GM19043 (cell line): ENCODE data around the gene TTC17.
"Not testable (repeated sequence)": the region's sequence is repeated elsewhere in the genome, so short reads cannot be mapped to it uniquely, and the experiment has no call there.

Experiments used
- ATAC-seq: cut with Tn5 transposase; IDR thresholded peaks from one replicate; pipeline ENCODE4 v1.9.1; 2021; ENCODE audit warnings: low read depth; ENCODE audit not compliant: unreplicated experiment

TTC17 gene

GRCh38 chr11:43440486-43440885, 81.8 kb downstream of the TTC17 start:
- ATAC-seq, result no peak

- no peak for ATAC-seq
Observed at GRCh38 chr11:43443811-43444210, 85.1 kb downstream of the TTC17 start.

- ATAC-seq, result no peak
Observed at GRCh38 chr11:43447151-43447550, 88.4 kb downstream of the TTC17 start.

- ATAC-seq, result no peak
Observed at GRCh38 chr11:43458486-43458885, 99.8 kb downstream of the TTC17 start.

GRCh38 chr11:43459246-43459645, 100.5 kb downstream of the TTC17 start:
- no peak for ATAC-seq

GRCh38 chr11:43462359-43462758, 103.6 kb downstream of the TTC17 start:
- ATAC-seq, result no peak

GRCh38 chr11:43467958-43468357, 109.2 kb downstream of the TTC17 start:
- ATAC-seq, result no peak

- ATAC-seq, result not testable (repeated sequence)
Observed at GRCh38 chr11:43477491-43477890, 118.8 kb downstream of the TTC17 start.

GRCh38 chr11:43486141-43486540, 127.4 kb downstream of the TTC17 start:
- no peak for ATAC-seq

GRCh38 chr11:43489869-43490465, 131.2 kb downstream of the TTC17 start:
- ATAC-seq, result no peak

- no peak for ATAC-seq
Observed at GRCh38 chr11:43492701-43493100, 134.0 kb downstream of the TTC17 start.

- ATAC-seq, result no peak
Observed at GRCh38 chr11:43493431-43493830, 134.7 kb downstream of the TTC17 start.

- ATAC-seq, result no peak
Observed at GRCh38 chr11:43497144-43497543, 138.4 kb downstream of the TTC17 start.

- ATAC-seq, result no peak
Observed at GRCh38 chr11:43498561-43498960, 139.8 kb downstream of the TTC17 start.

- ATAC-seq, result no peak
Observed at GRCh38 chr11:43503417-43503816, 144.7 kb downstream of the TTC17 start.

- no peak for ATAC-seq
Observed at GRCh38 chr11:43504316-43504950, 145.7 kb downstream of the TTC17 start.

GRCh38 chr11:43505171-43505570, 146.5 kb downstream of the TTC17 start:
- no peak for ATAC-seq

GRCh38 chr11:43507171-43507570, 148.5 kb downstream of the TTC17 start:
- no peak for ATAC-seq

GRCh38 chr11:43508511-43508918, 149.8 kb downstream of the TTC17 start:
- ATAC-seq, result no peak

GRCh38 chr11:43511959-43512358, 153.2 kb downstream of the TTC17 start:
- ATAC-seq, result no peak

GRCh38 chr11:43515090-43515489, 156.4 kb downstream of the TTC17 start:
- no peak for ATAC-seq

GRCh38 chr11:43516316-43516850, 157.7 kb downstream of the TTC17 start:
- ATAC-seq, result no peak
